GM12891 (cell line): Measurements from ENCODE around the gene FUT8. TPM values are rescaled to one million over a fixed set of nuclear protein-coding genes. Genes with fewer than 3 reads are reported as not detected.

Experiments used
- DNase-seq: peaks from one replicate; pipeline ENCODE4 v3.0.0; 2011; ENCODE audit warnings: low spot score; ENCODE audit not compliant: insufficient read length
- FAIRE-seq: peaks from 2 replicates; lab custom pipeline; 2011; peaks lifted over from hg19 to GRCh38; lab: Jason Lieb, UNC
- PAX5 ChIP-seq: IDR thresholded peaks from 2 replicates; pipeline ENCODE4 v1.6.1; 2011; ENCODE audit warnings: low read length, moderate library complexity, mild to moderate bottlenecking; ENCODE audit not compliant: insufficient read depth, severe bottlenecking
- POLR2A ChIP-seq: IDR thresholded peaks from 2 replicates; pipeline ENCODE4 v1.6.1; 2011; ENCODE audit warnings: low read depth, low read length, control low read depth
- POLR2AphosphoS5 ChIP-seq: IDR thresholded peaks from 2 replicates; pipeline ENCODE4 v1.6.1; 2011; ENCODE audit warnings: low read depth, low read length, control low read depth
- POU2F2 ChIP-seq: IDR thresholded peaks from 2 replicates; pipeline ENCODE4 v1.6.1; 2011; ENCODE audit warnings: low read depth, mild to moderate bottlenecking, control low read depth, low read length, moderate library complexity
- SPI1 ChIP-seq: IDR thresholded peaks from 2 replicates; pipeline ENCODE4 v1.6.1; 2011; ENCODE audit warnings: low read depth, low read length, control low read depth
- TAF1 ChIP-seq: IDR thresholded peaks from 2 replicates; pipeline ENCODE4 v1.6.1; 2011; ENCODE audit warnings: low read depth, low read length, control low read depth
- polyA plus RNA-seq: library from polyadenylated mRNA; unstranded; fragments of >200 nt; gene quantifications from one replicate; pipeline ENCODE4 v1.2.1, GENCODE V29; 2012; ENCODE audit warnings: low read depth, missing spikeins, inconsistent platforms; ENCODE audit not compliant: missing spikeins

Gene FUT8
- polyA plus RNA-seq, result 31.1 TPM

DNA sequence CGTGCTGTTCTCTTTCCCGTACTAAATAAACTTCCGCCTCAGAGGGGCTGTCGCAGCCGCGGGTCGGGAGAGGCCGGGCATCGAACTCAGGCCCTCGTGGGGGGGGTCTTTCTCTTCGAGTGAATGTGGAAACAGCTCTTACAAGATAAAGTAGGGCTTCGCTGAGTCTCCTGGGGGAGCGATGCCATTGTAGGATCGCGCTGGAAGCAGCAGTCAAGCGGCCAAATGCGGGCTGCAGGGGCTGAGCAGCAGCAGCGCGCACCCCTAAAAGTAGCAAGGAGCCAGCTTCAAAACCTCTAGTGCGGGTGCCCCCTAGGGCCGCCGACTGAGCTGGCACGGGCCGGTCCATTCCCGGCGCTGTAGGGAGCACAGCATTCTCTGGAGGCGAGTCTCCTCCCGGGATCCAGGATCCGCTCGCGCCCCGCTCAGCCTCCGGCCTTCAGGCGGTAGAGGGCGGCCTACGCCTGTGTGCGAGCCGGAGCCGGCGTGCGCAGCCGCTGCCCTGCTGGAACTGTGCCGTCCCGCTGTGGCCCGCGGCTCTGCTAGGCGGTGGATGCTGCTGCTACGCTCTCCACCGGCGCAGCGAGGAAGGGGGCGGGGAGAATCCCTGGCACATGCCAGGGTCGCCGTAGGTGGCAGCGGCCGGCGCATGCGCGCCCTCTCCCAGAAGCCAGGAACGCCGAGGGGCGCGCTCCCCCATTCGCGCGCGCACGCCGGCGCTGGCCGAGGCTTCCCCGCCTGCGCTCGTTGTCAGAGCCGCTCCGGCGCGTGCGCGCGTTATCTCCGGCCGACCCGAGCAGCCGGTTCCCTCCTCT is at the start of gene FUT8:
Gene FUT8 (plus strand): TSS at position 699 of the 815 bp plus-strand sequence. CDS start 148,834 bp downstream, outside the sequence.
- TF ChIP-seq PAX5 (no peak), POLR2AphosphoS5 (peak; percentile 89; the same call in 1 of the 2 replicates), SPI1 (no peak), POU2F2 (peak; percentile 83), POLR2A (no peak; the same call in 1 of the 2 replicates), TAF1 (peak; percentile 85)
- peak; percentile 61 for DNase-seq
- peak; percentile 99 for FAIRE-seq

DNA sequence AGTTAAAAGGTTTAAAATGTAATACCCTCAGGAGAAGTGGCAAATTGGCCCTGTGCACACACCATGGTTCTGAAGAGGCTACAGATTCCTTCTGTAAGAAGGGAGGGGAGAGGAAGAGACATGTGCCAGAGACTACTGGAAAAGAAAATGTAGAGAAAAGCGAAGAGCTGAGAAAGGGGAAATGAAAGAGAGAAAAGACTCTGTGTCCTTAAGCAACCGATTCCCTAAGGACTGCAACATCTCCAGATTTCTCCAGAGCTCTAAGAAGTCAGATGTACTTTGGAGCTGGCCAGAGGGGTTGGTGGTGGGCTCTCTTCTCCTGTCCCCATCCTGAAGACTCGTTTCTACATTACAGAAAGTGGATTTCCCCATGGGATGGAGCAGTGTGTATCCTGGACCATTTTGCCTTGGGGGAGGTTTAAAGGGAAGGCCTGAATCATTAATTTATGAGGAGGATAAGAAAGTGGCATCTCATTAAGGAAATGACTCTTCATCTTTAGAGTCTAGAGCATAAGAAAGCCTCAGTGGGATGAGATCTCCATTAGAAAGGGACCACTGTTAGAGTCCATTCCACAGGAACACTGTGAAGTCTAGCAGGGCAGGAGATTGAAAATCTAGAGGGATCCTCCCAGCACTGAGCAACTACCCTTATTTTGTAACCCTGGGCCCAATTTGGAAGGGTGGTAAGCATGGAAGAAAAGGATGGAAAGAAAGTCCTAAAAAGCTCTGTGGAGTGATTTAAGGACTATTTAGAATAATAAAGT is 45.5 kb upstream of the FUT8 start:
- TF ChIP-seq POU2F2 (no peak), TAF1 (no peak), PAX5 (no peak), POLR2AphosphoS5 (no peak), POLR2A (no peak), SPI1 (peak; percentile 84)
- DNase-seq (no peak), FAIRE-seq (no peak)

DNA sequence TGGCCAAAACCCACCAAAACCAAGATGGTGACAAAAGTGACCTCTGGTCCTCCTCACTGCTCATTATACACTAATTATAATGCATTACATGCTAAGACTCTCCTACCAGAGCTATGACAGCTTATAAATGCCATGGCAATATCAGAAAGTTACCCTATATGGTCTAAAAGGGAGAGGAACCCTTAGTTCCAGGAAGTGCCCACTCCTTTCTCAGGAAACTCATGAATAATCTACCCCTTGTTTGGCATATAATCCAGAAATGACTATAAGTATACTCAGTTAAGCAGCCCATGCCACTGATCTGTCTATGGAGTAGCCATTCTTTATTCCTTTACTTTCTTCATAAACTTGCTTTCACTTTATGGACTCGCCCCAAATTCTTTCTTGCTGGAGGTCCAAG is 43.0 kb upstream of the FUT8 start:
- TF ChIP-seq TAF1 (no peak), POU2F2 (no peak), POLR2A (no peak), SPI1 (no peak)
- DNase-seq (no peak), FAIRE-seq (no peak)

DNA sequence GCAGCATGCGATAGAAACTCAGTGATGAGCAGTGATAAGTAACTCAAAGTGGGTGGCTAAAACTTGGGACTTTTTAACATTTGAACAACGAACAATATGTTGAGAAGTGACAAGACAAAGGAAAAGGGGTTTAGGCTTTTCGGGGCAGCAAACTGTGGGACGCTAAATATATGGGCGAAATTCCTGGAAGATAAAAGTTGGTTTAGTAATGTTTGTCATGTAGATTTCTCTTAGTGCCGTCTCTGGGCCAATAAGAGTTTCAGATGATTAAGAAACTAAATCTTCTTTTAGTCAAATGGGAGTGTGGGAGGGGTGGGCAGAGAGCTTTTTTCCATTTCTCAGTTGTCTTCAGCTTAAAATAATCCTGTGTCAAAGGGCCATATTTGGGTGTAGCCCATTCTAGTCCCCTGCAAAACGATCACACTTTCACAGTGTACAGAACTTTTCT is 41.7 kb upstream of the FUT8 start:
- TF ChIP-seq POU2F2 (peak; percentile 20; the same call in 1 of the 2 replicates), POLR2AphosphoS5 (no peak)
- DNase-seq (no peak), FAIRE-seq (peak; percentile 76)

DNA sequence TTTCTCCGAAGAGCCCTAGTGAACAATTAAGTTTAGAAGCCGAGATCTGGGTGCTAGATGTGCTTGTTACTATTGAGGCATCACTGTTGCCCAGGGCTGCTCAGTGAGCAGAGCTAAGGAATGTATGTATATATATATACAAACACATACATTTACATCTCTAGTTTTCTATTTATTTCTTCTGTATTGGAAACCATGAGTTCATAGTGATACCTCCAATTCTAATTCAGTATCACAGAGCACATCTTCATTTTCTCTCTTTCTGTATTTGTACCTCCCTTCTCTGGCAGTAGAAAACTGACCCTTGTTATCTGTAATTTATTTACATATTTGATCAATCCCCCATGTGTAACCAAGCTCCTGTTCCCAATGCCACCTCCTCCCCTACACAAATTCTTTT is 40.7 kb upstream of the FUT8 start:
- FAIRE-seq (peak; percentile 52), DNase-seq (no peak)
- no peak for TF ChIP-seq POLR2A
- TF ChIP-seq PAX5, result no peak
- TF ChIP-seq TAF1, result no peak
- no peak for TF ChIP-seq POLR2AphosphoS5
- TF ChIP-seq POU2F2, result no peak
- no peak for TF ChIP-seq SPI1

DNA sequence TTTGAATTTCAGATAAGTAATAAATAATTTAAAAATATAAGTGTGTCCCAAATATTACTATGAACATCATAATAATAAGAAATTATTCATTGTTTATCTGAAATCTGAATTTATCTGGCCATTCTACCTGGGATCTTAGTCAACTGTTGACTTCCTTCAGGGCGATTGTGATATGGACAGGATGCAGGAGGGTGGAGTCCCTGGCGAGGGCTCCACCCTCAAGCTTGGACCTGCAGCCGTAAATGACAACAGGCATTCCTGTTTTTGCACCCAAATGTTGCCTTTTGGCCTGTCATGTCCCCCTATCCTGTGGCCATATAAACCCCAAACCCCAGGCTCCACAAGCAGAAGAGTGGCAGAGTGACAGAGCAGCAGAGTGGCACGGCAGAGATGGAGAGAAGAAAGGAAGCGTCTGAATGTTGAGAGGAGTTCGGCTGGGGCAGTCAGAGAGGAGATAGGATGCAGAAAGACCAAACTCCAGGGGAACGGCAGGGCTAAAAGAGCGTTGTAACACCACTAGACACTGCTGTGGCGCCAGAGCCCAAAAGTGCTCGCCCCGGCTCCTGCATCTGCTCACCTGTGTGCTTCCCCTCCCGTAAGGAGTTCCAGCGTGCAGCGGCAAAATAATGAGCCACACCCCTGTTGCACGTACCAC is 39.4 kb upstream of the FUT8 start:
- FAIRE-seq, result peak; percentile 60
- TF ChIP-seq TAF1 (no peak), PAX5 (no peak), POU2F2 (no peak), SPI1 (no peak), POLR2AphosphoS5 (no peak), POLR2A (no peak)
- no peak for DNase-seq

DNA sequence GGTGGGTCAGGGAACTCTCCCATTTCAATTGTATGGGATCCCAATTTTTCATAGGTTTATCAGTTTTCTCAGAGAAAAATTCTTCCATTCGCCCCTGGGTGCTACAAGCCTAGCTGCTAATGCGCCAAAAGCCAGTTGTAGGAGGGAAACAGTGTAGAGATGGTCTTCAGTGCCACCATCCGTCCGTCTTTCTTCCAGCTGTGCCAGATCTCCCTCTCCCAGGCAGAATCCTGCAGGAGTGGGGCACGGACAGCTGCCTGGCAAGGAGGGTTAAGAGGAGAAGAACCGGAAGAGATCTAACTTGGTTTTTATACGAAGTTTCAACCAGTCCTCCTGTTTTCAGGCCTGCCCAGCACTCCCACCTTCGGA is 38.9 kb upstream of the FUT8 start:
- DNase-seq (no peak), FAIRE-seq (no peak)
- no peak for TF ChIP-seq TAF1
- TF ChIP-seq POLR2AphosphoS5, result no peak

DNA sequence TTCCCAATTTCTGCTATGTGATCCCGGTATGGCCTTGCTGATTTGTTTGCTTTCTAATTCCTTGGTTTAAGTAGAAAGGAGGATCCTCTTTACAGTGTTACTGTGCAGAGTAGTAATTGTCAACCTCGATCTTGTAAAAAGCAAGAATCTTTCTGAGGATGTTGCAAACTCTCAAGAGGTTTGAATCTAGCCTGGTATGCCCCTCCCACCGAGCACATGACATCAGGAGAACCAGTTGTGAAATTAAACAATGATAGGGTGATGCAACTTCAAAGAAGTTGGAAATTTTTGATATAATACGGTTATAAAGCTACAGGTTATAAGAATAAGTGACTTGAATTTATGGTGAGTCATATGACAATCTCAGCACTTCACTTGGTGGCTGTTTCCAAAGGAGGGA is 35.0 kb upstream of the FUT8 start:
- TF ChIP-seq POLR2A (no peak), POLR2AphosphoS5 (no peak), SPI1 (no peak), POU2F2 (no peak), PAX5 (no peak), TAF1 (no peak)
- DNase-seq, result no peak
- FAIRE-seq, result no peak

DNA sequence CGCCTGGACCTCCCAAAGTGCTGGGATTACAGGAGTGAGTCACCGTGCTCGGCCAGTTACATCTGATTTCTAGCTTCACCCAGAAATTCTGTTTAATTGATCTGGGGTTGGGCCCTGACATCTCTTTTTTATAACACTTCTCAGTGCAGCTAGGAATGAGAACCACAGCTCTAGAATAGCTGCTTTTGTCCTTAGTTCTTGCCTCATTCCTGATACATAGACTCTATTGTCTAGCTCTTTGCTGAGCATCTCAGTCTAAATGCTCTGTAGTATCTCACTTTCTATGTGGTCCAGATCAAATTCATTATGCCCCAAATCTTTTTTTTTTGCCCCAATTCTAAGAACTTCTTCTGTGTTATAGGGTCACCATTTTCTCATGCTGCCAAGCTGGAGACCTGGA is 29.9 kb upstream of the FUT8 start:
- FAIRE-seq (no peak), DNase-seq (no peak)
- TF ChIP-seq POLR2AphosphoS5 (no peak), POU2F2 (no peak), POLR2A (no peak), TAF1 (no peak)
